Fibroblast of lung (primary cell): ENCODE data around the gene HUNK.

Source experiments
- CTCF ChIP-seq, 2 donors: IDR thresholded peaks in 1 of 2; conservative IDR thresholded peaks in 1 of 2; 1 replicate in 1 of 2; 2 replicates in 1 of 2; pipeline ENCODE4 v1.5.1; 2011 to 2012; ENCODE audit warnings: low read length in 2 of 2, control low read depth in 1 of 2, inconsistent platforms in 1 of 2, low read depth in 1 of 2, mild to moderate bottlenecking in 1 of 2
- EZH2 ChIP-seq: IDR thresholded peaks from 2 replicates; pipeline ENCODE4 v1.5.1; 2012; ENCODE audit warnings: low read length, control low read depth, mild to moderate bottlenecking; ENCODE audit errors: missing control alignments

- TF ChIP-seq CTCF (conservative IDR thresholded peaks at IDR 0.05 in 1 of 2, IDR thresholded peaks at IDR 0.05 in 1 of 2; ENCODE audit: low read depth in 1 of 2, low read length in 2 of 2) = no peak
- no peak for TF ChIP-seq EZH2
Observed at GRCh38 chr21:31847761-31848160, 25.1 kb upstream of the HUNK start.
